ENCODE results near the gene LINC00305.

GRCh38 chr18:64127172-64127571, 21.7 kb downstream of the LINC00305 start:
- TF ChIP-seq GATA2 (IDR thresholded peaks at IDR 0.05; ENCODE audit: low read depth, low read length) (no peak), GATA3 (IDR thresholded peaks at IDR 0.05; ENCODE audit: low read depth, low read length) (no peak)

Measured in SH-SY5Y (cell line).